Renal cortex interstitium (tissue), 11 donors: ENCODE results near the gene EFS. TPM values are rescaled to one million over a fixed set of nuclear protein-coding genes. Genes with fewer than 3 reads are reported as not detected.

Source experiments
- DNase-seq, 11 donors: peaks; one replicate each; pipeline ENCODE4 v3.0.0-alpha.2; 2013; ENCODE audit warnings: low read depth in 9 of 11, low spot score in 4 of 11; ENCODE audit errors: extremely low read depth in 1 of 11
- polyA plus RNA-seq, 3 donors: library from polyadenylated mRNA; unstranded; fragments of 120-200 nt; gene quantifications; one replicate each; pipeline ENCODE4 v1.2.1, GENCODE V29; 2013; ENCODE audit not compliant: insufficient read length in 3 of 3

Gene EFS
- polyA plus RNA-seq, 3 donors = 33.1 to 51.2 (median 46.6) TPM

- no peak for DNase-seq
Measured at GRCh38 chr14:23384364-23385080, 19.6 kb upstream of the EFS start.

- DNase-seq = no peak
Measured at GRCh38 chr14:23382731-23383440, 17.9 kb upstream of the EFS start.

- no peak for DNase-seq
Measured at GRCh38 chr14:23382276-23382675, 17.3 kb upstream of the EFS start.

- DNase-seq = no peak
Measured at GRCh38 chr14:23381871-23382270, 16.9 kb upstream of the EFS start.

- DNase-seq = no peak
Measured at GRCh38 chr14:23380976-23381375, 16.0 kb upstream of the EFS start.

- DNase-seq = no peak
Measured at GRCh38 chr14:23380197-23380914, 15.4 kb upstream of the EFS start.

- peak in 2 of 11 donors; percentile 26 for DNase-seq
Measured at GRCh38 chr14:23379366-23380196, 14.6 kb upstream of the EFS start.

GRCh38 chr14:23378612-23379220, 13.7 kb upstream of the EFS start:
- DNase-seq = no peak

- DNase-seq = no peak
Measured at GRCh38 chr14:23377573-23378563, 12.9 kb upstream of the EFS start.

- no peak for DNase-seq
Measured at GRCh38 chr14:23377198-23377550, 12.2 kb upstream of the EFS start.

- DNase-seq = peak in 1 of 11 donors; percentile 12
Measured at GRCh38 chr14:23376482-23377197, 11.7 kb upstream of the EFS start, which contains the start of gene CMTM5. Gene CMTM5 (plus strand): TSS chr14:23377046. CDS start chr14:23377252, 206 bp downstream.

- no peak for DNase-seq
Measured at GRCh38 chr14:23375527-23376251, 10.7 kb upstream of the EFS start.

- no peak for DNase-seq
Measured at GRCh38 chr14:23373041-23373440, 8.1 kb upstream of the EFS start.

GRCh38 chr14:23372509-23372908, 7.5 kb upstream of the EFS start, which contains the start of gene IL25:
Gene IL25 (plus strand): TSS chr14:23372809.
- no peak for DNase-seq

GRCh38 chr14:23371865-23372264, 6.9 kb upstream of the EFS start:
- DNase-seq = no peak

- no peak for DNase-seq
Measured at GRCh38 chr14:23370221-23370620, 5.2 kb upstream of the EFS start.
